IPS-20b (cell line): Measurements from ENCODE around the gene FOXO4.

Experiments used
- H3K27ac ChIP-seq: one replicate; pipeline ENCODE4 v1.5.1; 2013; ENCODE audit warnings: low read length
- H3K27me3 ChIP-seq: 2 replicates; pipeline ENCODE4 v1.6.1; 2013; ENCODE audit warnings: mild to moderate bottlenecking, low read length, inconsistent platforms; ENCODE audit not compliant: insufficient read depth
- H3K36me3 ChIP-seq: 2 replicates; pipeline ENCODE4 v1.6.1; 2013; ENCODE audit warnings: low read depth, mild to moderate bottlenecking, inconsistent platforms, low read length, moderate library complexity; ENCODE audit not compliant: insufficient read depth
- H3K4me1 ChIP-seq: 2 replicates; pipeline ENCODE4 v1.6.1; 2013; ENCODE audit warnings: mild to moderate bottlenecking, control low read depth, inconsistent platforms, low read length, moderate library complexity; ENCODE audit not compliant: insufficient read depth
- H3K4me3 ChIP-seq: 2 replicates; pipeline ENCODE4 v1.5.1; 2013; ENCODE audit warnings: mild to moderate bottlenecking, low read length, inconsistent platforms
- H3K9ac ChIP-seq: 2 replicates; pipeline ENCODE4 v1.6.1; 2013; ENCODE audit warnings: low read depth, mild to moderate bottlenecking, inconsistent platforms, low read length, moderate library complexity
- H3K9me3 ChIP-seq: 2 replicates; pipeline ENCODE4 v1.6.1; 2013; ENCODE audit warnings: mild to moderate bottlenecking, low read depth, low read length, inconsistent platforms; ENCODE audit not compliant: insufficient read depth

FOXO4 gene

DNA sequence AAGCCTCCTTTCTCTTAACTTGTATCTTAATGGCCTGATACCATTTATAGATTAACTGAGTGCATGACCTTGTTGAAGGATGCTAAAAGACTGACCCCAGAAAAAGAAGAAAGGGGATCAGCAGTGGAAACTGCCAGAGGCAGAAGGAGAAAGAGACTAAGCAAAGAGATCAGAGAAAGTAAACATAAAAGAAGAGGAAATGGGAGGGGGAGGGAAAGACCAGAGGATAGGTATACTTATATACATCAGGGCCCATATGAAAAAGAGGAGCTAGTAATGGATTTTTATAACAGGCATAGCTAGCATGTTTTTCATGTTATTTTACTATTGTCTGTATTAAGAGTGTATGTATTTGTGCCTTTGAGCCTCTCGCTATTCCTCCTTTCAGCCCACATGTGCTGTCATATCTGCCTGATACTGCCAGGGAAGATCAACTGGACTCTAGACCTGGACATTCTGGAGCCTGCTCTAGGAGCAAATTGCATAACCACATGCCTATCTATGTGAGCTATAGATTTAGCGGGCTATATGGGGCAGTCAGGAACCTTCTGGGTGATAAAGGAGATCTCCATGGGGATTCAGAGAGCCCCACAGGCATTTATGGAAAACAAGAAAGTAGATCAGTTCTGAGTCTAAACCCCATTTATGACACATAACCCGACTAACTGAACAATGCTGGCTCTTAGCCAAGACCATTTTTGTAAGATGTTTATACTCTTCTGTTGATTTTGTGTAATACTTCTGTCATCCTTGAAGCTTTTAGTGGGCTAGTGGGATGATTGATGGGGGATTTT is 14.1 kb upstream of the FOXO4 start:
- Histone ChIP-seq H3K9ac (no peak overlapping the region), H3K27me3 (no peaks in the 10 kb centered on the region), H3K4me1 (no peaks in the 10 kb centered on the region), H3K9me3 (no peaks in the 10 kb centered on the region), H3K4me3 (no peak overlapping the region), H3K27ac (no peak overlapping the region), H3K36me3 (no peaks in the 10 kb centered on the region)

DNA sequence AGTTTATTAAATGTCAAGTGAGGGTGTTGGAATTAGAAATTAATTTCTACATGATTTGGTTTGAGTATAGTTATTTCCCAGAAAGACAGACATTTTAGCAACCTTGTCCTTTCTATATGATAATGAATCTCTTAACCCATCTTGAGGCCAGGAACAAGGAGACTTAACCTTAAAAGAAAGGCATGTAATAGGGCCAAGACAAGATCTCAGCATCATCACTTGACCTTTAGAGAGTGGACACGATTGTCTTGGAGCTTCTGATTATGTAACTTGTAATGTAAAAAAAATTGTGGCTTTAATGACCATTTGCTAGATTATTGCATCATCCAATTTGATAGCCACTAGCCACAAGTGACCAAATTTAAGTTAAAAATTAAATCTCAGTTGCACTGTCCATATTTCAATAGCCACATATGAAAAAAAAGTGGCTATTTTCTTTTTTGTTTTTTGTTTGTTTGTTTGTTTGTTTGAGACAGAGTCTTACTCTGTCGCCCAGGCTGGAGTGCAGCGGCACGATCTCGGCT is 13.5 kb upstream of the FOXO4 start:
- Histone ChIP-seq H3K4me1 (no peaks in the 10 kb centered on the region), H3K27ac (no peak overlapping the region), H3K36me3 (no peaks in the 10 kb centered on the region), H3K9ac (no peak overlapping the region), H3K9me3 (no peaks in the 10 kb centered on the region), H3K27me3 (no peaks in the 10 kb centered on the region), H3K4me3 (no peak overlapping the region)

DNA sequence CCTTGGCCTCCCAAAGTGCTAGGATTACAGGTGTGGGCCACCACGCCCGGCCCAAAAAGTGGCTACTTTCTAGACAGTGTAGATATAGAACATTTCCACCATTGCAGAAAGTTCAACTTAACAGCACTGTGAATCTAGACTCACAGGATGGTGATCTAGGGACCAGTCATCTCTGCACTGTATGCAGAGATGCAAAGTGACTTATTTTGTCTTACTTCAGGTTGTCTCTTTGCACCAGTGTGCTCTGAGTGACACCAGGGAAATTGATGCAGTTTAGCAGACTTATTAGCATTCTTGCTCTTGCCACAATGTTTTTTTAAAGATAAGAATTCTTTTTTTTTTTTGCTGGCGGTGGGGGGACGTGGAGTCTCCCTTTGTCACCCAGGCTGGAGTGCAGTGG is 12.8 kb upstream of the FOXO4 start:
- Histone ChIP-seq H3K36me3 (no peaks in the 10 kb centered on the region), H3K27me3 (no peaks in the 10 kb centered on the region), H3K27ac (no peak overlapping the region), H3K9ac (no peak overlapping the region), H3K9me3 (no peaks in the 10 kb centered on the region), H3K4me3 (no peak overlapping the region), H3K4me1 (no peaks in the 10 kb centered on the region)

DNA sequence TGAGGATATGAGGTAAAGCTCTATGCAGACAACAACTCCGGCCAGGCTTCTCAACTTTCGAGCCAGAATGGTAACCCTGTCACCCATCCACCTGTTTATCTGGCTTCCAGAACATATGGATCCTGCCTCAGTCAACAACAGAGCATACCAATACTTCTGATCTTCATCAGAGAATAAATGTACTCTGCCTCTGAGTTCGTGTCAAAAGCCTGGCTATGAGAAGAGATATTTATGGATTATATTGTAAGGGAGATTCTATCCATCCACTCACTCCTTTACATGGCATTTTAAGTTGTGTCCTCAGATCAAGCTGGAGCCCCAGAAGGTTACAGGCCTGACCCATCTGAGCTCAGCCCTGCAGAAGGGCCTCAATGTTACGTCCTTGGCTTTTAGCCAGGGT is 9.8 kb upstream of the FOXO4 start:
- no peaks in the 10 kb centered on the region for H3K4me1 ChIP-seq
- H3K4me3 ChIP-seq: no peak overlapping the region
- H3K27ac ChIP-seq: no peak overlapping the region
- H3K9me3 ChIP-seq: no peaks in the 10 kb centered on the region
- no peaks in the 10 kb centered on the region for H3K36me3 ChIP-seq
- H3K9ac ChIP-seq: no peak overlapping the region
- H3K27me3 ChIP-seq: no peaks in the 10 kb centered on the region

DNA sequence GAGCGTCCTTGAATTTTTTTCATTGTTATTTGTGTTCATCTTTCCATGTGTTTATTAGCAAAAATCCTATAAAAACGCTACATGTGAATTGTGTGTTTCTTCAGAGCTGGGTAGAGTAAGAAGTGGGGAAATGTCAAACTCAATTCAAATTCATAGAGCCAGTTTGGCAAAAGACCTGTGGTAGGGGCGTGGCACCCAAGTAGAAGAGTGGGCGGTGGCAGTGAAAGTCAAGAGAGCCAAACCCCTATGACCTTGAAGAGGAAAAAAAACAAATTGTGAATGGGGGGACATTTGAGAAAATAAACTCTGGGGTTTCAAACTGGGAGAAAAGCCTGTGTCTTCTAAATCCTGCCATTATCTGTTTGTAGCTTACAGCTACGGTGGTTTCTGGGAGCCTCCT is 4.4 kb upstream of the FOXO4 start:
- Histone ChIP-seq H3K27ac (no peak overlapping the region), H3K9ac (no peak overlapping the region), H3K27me3 (0 out of 2 replicates have a peak, but pooled peaks cover 1% of the 10 kb centered on the region), H3K4me1 (no peaks in the 10 kb centered on the region), H3K4me3 (no peak overlapping the region), H3K36me3 (no peaks in the 10 kb centered on the region), H3K9me3 (no peaks in the 10 kb centered on the region)

DNA sequence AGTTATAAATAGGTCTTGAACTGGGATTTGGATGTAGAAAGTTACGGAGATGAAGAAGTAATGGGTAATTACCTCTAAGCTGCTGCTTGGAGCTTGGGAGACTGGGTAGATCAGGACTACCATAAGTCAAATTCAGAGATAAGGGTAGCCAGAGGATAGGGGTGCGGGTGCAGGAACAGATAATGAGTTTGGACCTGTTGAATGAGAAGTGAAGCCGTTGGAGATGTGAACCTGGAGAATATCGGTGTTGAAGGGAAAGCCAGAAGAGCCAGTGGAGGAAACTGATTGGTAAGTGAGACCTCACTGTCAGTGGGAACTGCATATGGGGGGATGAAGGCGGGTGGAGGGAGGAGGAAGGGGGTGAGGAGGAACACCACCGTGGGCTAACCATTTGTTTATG is 618 bp upstream of the FOXO4 start:
- Histone ChIP-seq H3K9me3 (no peaks in the 10 kb centered on the region), H3K27me3 (peaks cover 18% of the 10 kb centered on the region), H3K27ac (no peak overlapping the region), H3K4me3 (peak overlapping the region; percentile 89), H3K4me1 (peaks cover 12% of the 10 kb centered on the region; the same call in 1 of the 2 replicates), H3K9ac (peak overlapping the region; percentile 74; the same call in 1 of the 2 replicates), H3K36me3 (no peaks in the 10 kb centered on the region)

DNA sequence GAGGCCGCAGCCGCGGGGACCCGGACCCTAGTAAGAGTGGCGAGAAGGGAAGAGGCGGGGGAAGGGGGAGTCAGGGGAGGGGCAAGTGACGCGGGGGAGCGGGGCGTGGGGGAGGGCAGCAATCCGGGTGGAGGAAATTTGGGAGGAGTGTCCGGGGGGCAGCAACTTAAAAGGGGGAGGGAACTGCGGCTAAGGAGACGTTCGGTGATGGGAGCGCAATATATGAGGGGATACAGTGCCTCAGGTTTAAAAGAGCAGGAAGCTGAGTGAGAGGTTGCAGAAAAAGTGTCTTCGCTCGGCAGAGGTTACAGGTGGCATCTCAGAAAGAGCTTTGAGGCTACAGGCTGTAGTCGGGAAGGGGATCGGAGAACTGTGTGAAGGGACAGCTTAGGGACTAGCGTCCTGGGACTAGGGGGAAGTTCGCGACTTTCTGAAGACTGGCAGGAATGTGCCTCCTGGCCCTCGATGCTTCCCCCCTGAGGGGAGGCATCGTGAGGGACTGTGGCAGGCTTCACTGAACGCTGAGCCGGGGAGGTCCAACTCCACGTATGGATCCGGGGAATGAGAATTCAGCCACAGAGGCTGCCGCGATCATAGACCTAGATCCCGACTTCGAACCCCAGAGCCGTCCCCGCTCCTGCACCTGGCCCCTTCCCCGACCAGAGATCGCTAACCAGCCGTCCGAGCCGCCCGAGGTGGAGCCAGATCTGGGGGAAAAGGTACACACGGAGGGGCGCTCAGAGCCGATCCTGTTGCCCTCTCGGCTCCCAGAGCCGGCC is 519 bp downstream of the FOXO4 start:
- no peaks in the 10 kb centered on the region for H3K9me3 ChIP-seq
- no peaks in the 10 kb centered on the region for H3K36me3 ChIP-seq
- H3K27me3 ChIP-seq: peaks cover 27% of the 10 kb centered on the region
- H3K9ac ChIP-seq: peak overlapping the region; percentile 61; the same call in 1 of the 2 replicates
- no peak overlapping the region for H3K27ac ChIP-seq
- H3K4me3 ChIP-seq: peak overlapping the region; percentile 89
- peaks cover 12% of the 10 kb centered on the region; the same call in 1 of the 2 replicates for H3K4me1 ChIP-seq

DNA sequence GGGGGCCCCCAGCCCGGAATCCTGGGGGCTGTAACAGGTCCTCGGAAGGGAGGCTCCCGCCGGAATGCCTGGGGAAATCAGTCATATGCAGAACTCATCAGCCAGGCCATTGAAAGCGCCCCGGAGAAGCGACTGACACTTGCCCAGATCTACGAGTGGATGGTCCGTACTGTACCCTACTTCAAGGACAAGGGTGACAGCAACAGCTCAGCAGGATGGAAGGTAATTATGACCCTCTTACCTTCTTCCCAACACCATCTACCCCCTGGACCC is 1.0 kb downstream of the FOXO4 start:
- Histone ChIP-seq H3K9ac (peak overlapping the region; percentile 61; the same call in 1 of the 2 replicates), H3K4me1 (peaks cover 14% of the 10 kb centered on the region), H3K9me3 (no peaks in the 10 kb centered on the region), H3K27me3 (peaks cover 32% of the 10 kb centered on the region), H3K4me3 (peak overlapping the region; percentile 89), H3K36me3 (peaks cover 3% of the 10 kb centered on the region; the same call in 1 of the 2 replicates), H3K27ac (no peak overlapping the region)

DNA sequence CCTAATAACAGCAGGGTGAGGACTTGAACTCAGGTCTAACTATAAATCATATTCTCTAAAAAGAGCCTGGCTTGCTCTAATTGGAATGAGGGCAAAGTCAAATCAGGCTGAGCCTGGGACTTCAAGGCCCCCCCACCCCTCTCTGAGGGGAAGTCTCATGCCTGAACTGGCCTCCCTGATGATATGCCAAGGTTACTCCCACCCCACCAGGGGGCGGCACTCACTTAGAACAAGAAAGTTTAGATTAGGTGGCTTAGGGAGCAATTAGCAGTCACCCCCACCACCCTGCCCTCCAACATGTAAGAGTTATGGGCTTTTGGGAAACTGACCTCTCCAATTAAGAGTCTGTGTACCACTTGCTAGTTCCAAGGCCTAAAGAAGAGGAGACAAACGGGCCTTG is 2.7 kb downstream of the FOXO4 start:
- Histone ChIP-seq H3K27ac (no peak overlapping the region), H3K9me3 (no peaks in the 10 kb centered on the region), H3K9ac (no peak overlapping the region), H3K4me1 (peaks cover 25% of the 10 kb centered on the region), H3K4me3 (peak overlapping the region; percentile 56), H3K36me3 (peaks cover 4% of the 10 kb centered on the region; the same call in 1 of the 2 replicates), H3K27me3 (peaks cover 33% of the 10 kb centered on the region)

DNA sequence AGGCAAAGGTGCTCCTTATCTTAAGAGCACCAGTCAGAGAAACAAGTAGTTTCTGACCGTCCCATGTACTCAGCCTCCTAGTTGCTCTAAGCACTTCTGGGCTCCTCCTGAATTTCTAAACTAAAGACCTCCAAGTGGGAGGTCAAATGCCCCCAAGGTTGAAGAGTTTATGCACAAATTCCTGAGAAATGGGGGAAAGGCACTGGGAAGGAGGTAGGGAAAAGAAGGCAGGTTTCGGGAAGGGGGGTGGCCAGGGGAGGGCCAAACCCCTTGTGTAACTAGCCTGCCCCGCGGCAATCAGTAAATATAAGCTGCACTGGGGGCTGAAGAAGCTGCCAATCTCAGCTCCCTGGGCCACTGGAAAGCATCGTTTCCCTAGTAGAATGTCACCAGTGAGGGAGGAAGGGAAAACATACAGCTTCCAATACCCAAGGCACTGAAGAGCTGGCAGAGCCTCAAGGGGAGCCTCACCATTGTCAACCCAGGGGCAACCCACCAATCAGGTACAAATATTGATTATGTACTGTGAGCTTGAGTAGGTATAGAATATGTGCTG is 3.4 kb downstream of the FOXO4 start:
- Histone ChIP-seq H3K9me3 (no peaks in the 10 kb centered on the region), H3K27me3 (peaks cover 33% of the 10 kb centered on the region), H3K27ac (no peak overlapping the region), H3K4me3 (peak overlapping the region; percentile 56), H3K36me3 (peaks cover 4% of the 10 kb centered on the region; the same call in 1 of the 2 replicates), H3K4me1 (peaks cover 28% of the 10 kb centered on the region), H3K9ac (peak overlapping the region; percentile 48; the same call in 1 of the 2 replicates)

DNA sequence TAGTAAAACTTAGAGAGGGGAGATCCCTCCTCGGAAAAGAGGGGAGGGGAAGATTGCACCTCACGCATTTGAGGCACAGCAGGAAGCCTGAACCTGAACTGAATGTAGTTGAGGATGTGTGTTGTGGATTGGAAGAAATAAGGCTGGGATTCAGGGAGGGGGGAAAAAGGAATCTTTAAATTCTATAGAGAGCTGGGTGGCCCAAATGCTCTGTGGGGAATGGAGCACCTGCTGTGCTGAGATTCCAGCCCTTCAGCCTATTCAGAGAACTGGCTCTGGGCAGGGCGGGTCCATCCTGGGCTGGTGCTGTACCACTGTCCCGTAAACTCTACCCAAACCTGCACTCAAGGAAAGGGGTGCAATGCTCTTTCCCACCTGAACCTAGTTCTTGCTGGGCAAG is 4.1 kb downstream of the FOXO4 start:
- Histone ChIP-seq H3K9ac (peak overlapping the region; percentile 48; the same call in 1 of the 2 replicates), H3K27me3 (peaks cover 33% of the 10 kb centered on the region), H3K9me3 (no peaks in the 10 kb centered on the region), H3K36me3 (peaks cover 4% of the 10 kb centered on the region; the same call in 1 of the 2 replicates), H3K4me1 (peaks cover 35% of the 10 kb centered on the region), H3K27ac (no peak overlapping the region), H3K4me3 (peak overlapping the region; percentile 56)
